ENCODE data around the gene RALGAPA2. TPM values are rescaled to one million over a fixed set of nuclear protein-coding genes. Genes with fewer than 3 reads are reported as not detected.

RALGAPA2 gene
- total and polyA plus RNA-seq, 2 of the 13 experiments (the other 11 are each of a cell fraction or from before 2014, with no cell fraction given): 13.8 to 17.7 TPM

GRCh38 chr20:20713244-20713765 is 861 bp upstream of the RALGAPA2 start:
- Histone ChIP-seq H3K9me3 (ENCODE audit: low read length) (no peaks in the 10 kb centered on the region), H3K4me1 (ENCODE audit: insufficient read depth, low read length) (peaks cover 33% of the 10 kb centered on the region), H3K4me2 (ENCODE audit: low read depth, low read length) (peak overlapping the region; percentile 98), H3K27ac (ENCODE audit: extremely low read length, insufficient read depth, low read length) (peak overlapping the region; percentile 45), H4K20me1 (ENCODE audit: insufficient read depth, low read length) (no peaks in the 10 kb centered on the region), H3K79me2 (ENCODE audit: insufficient read depth, low read length) (peaks cover 27% of the 10 kb centered on the region), H3K4me3 (replicated peaks in 1 of 3; ENCODE audit: insufficient read depth in 1 of 3, low read depth in 2 of 3, low read length in 3 of 3) (peak overlapping the region; percentile 83 to 99 (median 94)), H3K36me3 (replicated peaks in 1 of 2; ENCODE audit: control insufficient read depth in 1 of 2, insufficient read depth in 2 of 2, low read length in 2 of 2) (no peaks in the 10 kb centered on the region), H2AFZ (ENCODE audit: low read length) (peak overlapping the region; percentile 89), H3K27me3 (ENCODE audit: control insufficient read depth in 1 of 2, insufficient read depth in 2 of 2, low read length in 2 of 2) (no peaks in the 10 kb centered on the region; a peak in 2 of 5 replicates), H3K9ac (ENCODE audit: insufficient read depth, low read depth, low read length) (peak overlapping the region; percentile 83)
- CTCF ChIA-PET (ENCODE audit: low intra/inter-chr PET ratio, low total read pairs): no interaction called here
- ATAC-seq: peak; percentile 10
- FAIRE-seq: no peak
- intact Hi-C loops (cut with micrococcal nuclease; ENCODE audit: unreplicated experiment) (loop anchor here (5.0 kb wide), 1 partner anchor 589 kb away; the partner anchor contains the start of gene XRN2), in situ Hi-C loops (cut with HindIII; ENCODE audit: extremely low pct_ligation_motif_present, low pct_unique_long_range_greater_than_20kb) (no loop called here)
- TSS peak; percentile 95 for BruUV-seq (replicated peaks)
- peak; percentile 22 for DNase-seq (ENCODE audit: low spot score)
- POLR2A ChIA-PET: interaction anchor here (1.0 to 2.0 kb wide), 9 partner anchors 9 to 661 kb away, joined by 3 to 23 read pairs (median 5); partner anchors contain the start of genes CFAP61, CRNKL1 and XRN2
- WGBS (ENCODE audit: low lambda C conversion rate): 18% methylated on average over 15 of the region's 15 CpGs
- TF ChIP-seq ZEB1 (IDR thresholded peaks at IDR 0.05; ENCODE audit: insufficient replicate concordance, low read depth): peak; percentile 29
- no peak for TF ChIP-seq ZBTB44 (CRISPR knock-in tag; IDR thresholded peaks at IDR 0.05)
- TF ChIP-seq ZNF724P (CRISPR knock-in tag; IDR thresholded peaks at IDR 0.05; ENCODE audit: borderline replicate concordance): peak; percentile 86; the same call in 1 of the 2 replicates
- TF ChIP-seq, protein P1, sequence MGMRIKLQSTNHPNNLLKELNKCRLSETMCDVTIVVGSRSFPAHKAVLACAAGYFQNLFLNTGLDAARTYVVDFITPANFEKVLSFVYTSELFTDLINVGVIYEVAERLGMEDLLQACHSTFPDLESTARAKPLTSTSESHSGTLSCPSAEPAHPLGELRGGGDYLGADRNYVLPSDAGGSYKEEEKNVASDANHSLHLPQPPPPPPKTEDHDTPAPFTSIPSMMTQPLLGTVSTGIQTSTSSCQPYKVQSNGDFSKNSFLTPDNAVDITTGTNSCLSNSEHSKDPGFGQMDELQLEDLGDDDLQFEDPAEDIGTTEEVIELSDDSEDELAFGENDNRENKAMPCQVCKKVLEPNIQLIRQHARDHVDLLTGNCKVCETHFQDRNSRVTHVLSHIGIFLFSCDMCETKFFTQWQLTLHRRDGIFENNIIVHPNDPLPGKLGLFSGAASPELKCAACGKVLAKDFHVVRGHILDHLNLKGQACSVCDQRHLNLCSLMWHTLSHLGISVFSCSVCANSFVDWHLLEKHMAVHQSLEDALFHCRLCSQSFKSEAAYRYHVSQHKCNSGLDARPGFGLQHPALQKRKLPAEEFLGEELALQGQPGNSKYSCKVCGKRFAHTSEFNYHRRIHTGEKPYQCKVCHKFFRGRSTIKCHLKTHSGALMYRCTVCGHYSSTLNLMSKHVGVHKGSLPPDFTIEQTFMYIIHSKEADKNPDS (CRISPR knock-in tag; IDR thresholded peaks at IDR 0.05): no peak
- no peak for TF ChIP-seq MTA1 (CRISPR knock-in tag; IDR thresholded peaks at IDR 0.05; ENCODE audit: borderline replicate concordance)
- no peak for TF ChIP-seq PAF1 (CRISPR knock-in tag; IDR thresholded peaks at IDR 0.05)
- TF ChIP-seq ZNF253 (CRISPR knock-in tag; IDR thresholded peaks at IDR 0.05; ENCODE audit: borderline replicate concordance): no peak
- TF ChIP-seq ZBED4 (CRISPR knock-in tag; IDR thresholded peaks at IDR 0.05; ENCODE audit: borderline replicate concordance): no peak
- TF ChIP-seq SNRNP70 (IDR thresholded peaks at IDR 0.05; ENCODE audit: low read depth, low read length): no peak
- no peak for TF ChIP-seq MXD1 (CRISPR knock-in tag; IDR thresholded peaks at IDR 0.05)
- no peak for TF ChIP-seq NR2F1 (CRISPR knock-in tag; IDR thresholded peaks at IDR 0.05)
- no peak for TF ChIP-seq ZNF30 (CRISPR knock-in tag; IDR thresholded peaks at IDR 0.05)
- TF ChIP-seq, protein P2, sequence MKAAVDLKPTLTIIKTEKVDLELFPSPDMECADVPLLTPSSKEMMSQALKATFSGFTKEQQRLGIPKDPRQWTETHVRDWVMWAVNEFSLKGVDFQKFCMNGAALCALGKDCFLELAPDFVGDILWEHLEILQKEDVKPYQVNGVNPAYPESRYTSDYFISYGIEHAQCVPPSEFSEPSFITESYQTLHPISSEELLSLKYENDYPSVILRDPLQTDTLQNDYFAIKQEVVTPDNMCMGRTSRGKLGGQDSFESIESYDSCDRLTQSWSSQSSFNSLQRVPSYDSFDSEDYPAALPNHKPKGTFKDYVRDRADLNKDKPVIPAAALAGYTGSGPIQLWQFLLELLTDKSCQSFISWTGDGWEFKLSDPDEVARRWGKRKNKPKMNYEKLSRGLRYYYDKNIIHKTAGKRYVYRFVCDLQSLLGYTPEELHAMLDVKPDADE (CRISPR knock-in tag; IDR thresholded peaks at IDR 0.05): no peak
- TF ChIP-seq U2AF1 (optimal IDR thresholded peaks at IDR 0.05; ENCODE audit: low read depth, low read length): no peak

Data from HepG2 (cell line).